H1 (cell line): ENCODE data around the gene JOSD2. TPM values are rescaled to one million over a fixed set of nuclear protein-coding genes. Genes with fewer than 3 reads are reported as not detected.

ENCODE experiments used
- CTCF ChIA-PET: fragments of 300-600 bp; sonication (Branson Sonifier 250); formaldehyde crosslinking; loops from one replicate; lab custom pipeline; 2021; ENCODE audit not compliant: partially characterized antibody; lab: Charles Lee
- POLR2A ChIA-PET: fragments of 300-600 bp; sonication (Branson Sonifier 250); formaldehyde crosslinking; loops from one replicate; lab custom pipeline; 2021; ENCODE audit warnings: inconsistent platforms; ENCODE audit not compliant: partially characterized antibody; lab: Charles Lee
- DNase-seq, 2 experiments: peaks; one replicate each; pipeline versions ENCODE4 v3.0.0 to v3.0.0-alpha.2; 2010 to 2022; ENCODE audit warnings: low spot score in 2 of 2, low read depth in 1 of 2, mixed read lengths in 1 of 2
- FAIRE-seq: peaks from 2 replicates; lab custom pipeline; 2011; peaks lifted over from hg19 to GRCh38; lab: Jason Lieb, UNC
- H2AFZ ChIP-seq: 2 replicates; pipeline ENCODE4 v1.8.1; 2012; ENCODE audit warnings: low read length, inconsistent platforms
- H2AK5ac ChIP-seq: 2 replicates; pipeline ENCODE4 v1.6.1; 2013; ENCODE audit warnings: low read depth, low read length
- H2BK120ac ChIP-seq: replicated peaks from 2 replicates; pipeline ENCODE3; 2013; ENCODE audit warnings: low read depth, low read length, inconsistent platforms
- H2BK12ac ChIP-seq: 2 replicates; pipeline ENCODE4 v1.6.1; 2013; ENCODE audit warnings: low read depth, low read length
- H2BK15ac ChIP-seq: 2 replicates; pipeline ENCODE4 v1.6.1; 2013; ENCODE audit warnings: low read length
- H2BK20ac ChIP-seq: 2 replicates; pipeline ENCODE4 v1.6.1; 2013; ENCODE audit warnings: low read length
- H2BK5ac ChIP-seq: 2 replicates; pipeline ENCODE4 v1.6.1; 2013; ENCODE audit warnings: low read depth, low read length
- H3K14ac ChIP-seq: 2 replicates; pipeline ENCODE4 v1.6.1; 2013; ENCODE audit warnings: inconsistent platforms; ENCODE audit not compliant: insufficient read length
- H3K18ac ChIP-seq: 2 replicates; pipeline ENCODE4 v1.6.1; 2013; ENCODE audit warnings: low read length; ENCODE audit errors: extremely low read depth
- H3K23ac ChIP-seq: 2 replicates; pipeline ENCODE4 v1.6.1; 2013; ENCODE audit warnings: inconsistent platforms; ENCODE audit not compliant: insufficient read length
- H3K23me2 ChIP-seq: 2 replicates; pipeline ENCODE4 v1.6.1; 2013; ENCODE audit warnings: low read depth, low read length
- H3K27ac ChIP-seq: 2 replicates; pipeline ENCODE4 v1.6.1; 2011; ENCODE audit warnings: low read depth, low read length, inconsistent platforms
- H3K27me3 ChIP-seq, 4 experiments: replicated peaks in 1 of 4; 1 replicate in 1 of 4; 2 replicates in 3 of 4; pipeline versions ENCODE4 v1.6.1 to v1.8.1; 2011 to 2013; ENCODE audit warnings: low read length in 3 of 4, mild to moderate bottlenecking in 3 of 4, inconsistent platforms in 2 of 4, mixed read lengths in 2 of 4, moderate library complexity in 1 of 4; ENCODE audit not compliant: control insufficient read depth in 3 of 4, insufficient read depth in 3 of 4; ENCODE audit errors: extremely low read depth in 1 of 4
- H3K36me3 ChIP-seq, 4 experiments: 2 replicates each; pipeline versions ENCODE4 v1.6.1 to v1.8.1; 2011 to 2013; ENCODE audit warnings: mild to moderate bottlenecking in 4 of 4, low read length in 3 of 4, moderate library complexity in 2 of 4, control low read depth in 1 of 4, inconsistent platforms in 1 of 4; ENCODE audit not compliant: insufficient read depth in 4 of 4, control insufficient read depth in 2 of 4
- H3K4ac ChIP-seq: replicated peaks from 2 replicates; pipeline ENCODE3; 2013; ENCODE audit warnings: low read length, low read depth, mixed read lengths, inconsistent platforms; ENCODE audit not compliant: insufficient read length
- H3K4me1 ChIP-seq, 4 experiments: replicated peaks in 1 of 4; 1 replicate in 1 of 4; 2 replicates in 3 of 4; pipeline versions ENCODE4 v1.6.1 to v1.8.1; 2011 to 2013; ENCODE audit warnings: low read length in 3 of 4, inconsistent platforms in 2 of 4, mixed read lengths in 1 of 4; ENCODE audit not compliant: insufficient read depth in 4 of 4, control insufficient read depth in 3 of 4
- H3K4me2 ChIP-seq, 2 experiments: 2 replicates each; pipeline versions ENCODE4 v1.6.1 to v1.8.1; 2011 to 2013; ENCODE audit warnings: low read depth in 2 of 2, low read length in 2 of 2, control low read depth in 1 of 2, inconsistent platforms in 1 of 2, mild to moderate bottlenecking in 1 of 2; ENCODE audit not compliant: insufficient read depth in 1 of 2
- H3K4me3 ChIP-seq, 4 experiments: fragments of 200-600, 300-600 bp in 1 of 4; sonication (generic), shearing (Covaris generic), sonication (Bioruptor Twin) in 1 of 4; 2 replicates each; pipeline versions ENCODE4 v1.5.1 to v1.8.1; 2011 to 2016; ENCODE audit warnings: low read length in 4 of 4, low read depth in 3 of 4, control low read depth in 2 of 4, inconsistent platforms in 2 of 4, mild to moderate bottlenecking in 2 of 4, mixed read lengths in 1 of 4, moderate library complexity in 1 of 4; ENCODE audit not compliant: insufficient read depth in 2 of 4; ENCODE audit errors: extremely low read depth in 1 of 4
- H3K56ac ChIP-seq: replicated peaks from 2 replicates; pipeline ENCODE3; 2013; ENCODE audit warnings: low read depth, mild to moderate bottlenecking, mixed read lengths, low read length, inconsistent platforms; ENCODE audit not compliant: insufficient read length
- H3K79me1 ChIP-seq: 2 replicates; pipeline ENCODE4 v1.6.1; 2013; ENCODE audit warnings: low read depth, low read length, control low read depth
- H3K79me2 ChIP-seq, 2 experiments: 2 replicates each; pipeline versions ENCODE4 v1.6.1 to v1.8.1; 2012 to 2013; ENCODE audit warnings: low read length in 2 of 2, mild to moderate bottlenecking in 2 of 2, inconsistent platforms in 1 of 2; ENCODE audit not compliant: insufficient read depth in 2 of 2, control insufficient read depth in 1 of 2
- H3K9ac ChIP-seq, 4 experiments: replicated peaks in 1 of 4; 1 replicate in 1 of 4; 2 replicates in 3 of 4; pipeline versions ENCODE4 v1.6.1 to v1.8.1; 2011 to 2013; ENCODE audit warnings: low read depth in 3 of 4, low read length in 3 of 4, control low read depth in 2 of 4, mild to moderate bottlenecking in 2 of 4, moderate library complexity in 2 of 4, inconsistent platforms in 1 of 4; ENCODE audit errors: extremely low read depth in 1 of 4
- H3K9me3 ChIP-seq, 2 experiments: 2 replicates each; pipeline versions ENCODE4 v1.6.1 to v1.8.1; 2012 to 2013; ENCODE audit warnings: mild to moderate bottlenecking in 2 of 2, moderate library complexity in 2 of 2, control low read depth in 1 of 2, inconsistent platforms in 1 of 2, low read depth in 1 of 2, low read length in 1 of 2, mixed read lengths in 1 of 2; ENCODE audit not compliant: insufficient read depth in 2 of 2
- H4K20me1 ChIP-seq, 2 experiments: replicated peaks in 1 of 2; 2 replicates each; pipeline versions ENCODE3 to v1.8.1; 2011 to 2013; ENCODE audit warnings: inconsistent platforms in 2 of 2, low read length in 2 of 2, mild to moderate bottlenecking in 1 of 2; ENCODE audit not compliant: insufficient read depth in 2 of 2, control insufficient read depth in 1 of 2
- H4K5ac ChIP-seq: 2 replicates; pipeline ENCODE4 v1.6.1; 2013; ENCODE audit warnings: low read length, low read depth, mixed read lengths, inconsistent platforms; ENCODE audit not compliant: insufficient read length
- H4K8ac ChIP-seq: 2 replicates; pipeline ENCODE4 v1.8.0; 2013; ENCODE audit warnings: mild to moderate bottlenecking, moderate library complexity, low read length, inconsistent platforms; ENCODE audit not compliant: insufficient read depth; ENCODE audit errors: extremely low read depth
- H4K91ac ChIP-seq: replicated peaks from 2 replicates; pipeline ENCODE3; 2013; ENCODE audit warnings: low read length, mixed read lengths, inconsistent platforms; ENCODE audit not compliant: insufficient read length
- BCL11A ChIP-seq, 2 experiments: IDR thresholded peaks; one replicate each; pipeline ENCODE4 v1.6.1; 2011; ENCODE audit warnings: low read depth in 2 of 2, low read length in 2 of 2, mild to moderate bottlenecking in 2 of 2
- CEBPB ChIP-seq: IDR thresholded peaks from 2 replicates; pipeline ENCODE4 v1.6.1; 2012; ENCODE audit warnings: low read depth, low read length
- GTF2F1 ChIP-seq: IDR thresholded peaks from 2 replicates; pipeline ENCODE4 v1.6.1; 2012; ENCODE audit warnings: low read depth, low read length, improper control_type of control experiment, borderline replicate concordance
- HDAC2 ChIP-seq, 2 experiments: fragments of 300-600 bp in 1 of 2; sonication (generic) in 1 of 2; IDR thresholded peaks; 2 replicates each; pipeline ENCODE4 v1.6.1; 2011 to 2012; ENCODE audit warnings: low read depth in 2 of 2, low read length in 2 of 2, mild to moderate bottlenecking in 2 of 2, moderate library complexity in 2 of 2, borderline replicate concordance in 1 of 2, inconsistent platforms in 1 of 2
- JUND ChIP-seq: IDR thresholded peaks from 2 replicates; pipeline ENCODE4 v1.6.1; 2011; ENCODE audit warnings: mild to moderate bottlenecking, improper control_type of control experiment, low read length
- RBBP5 ChIP-seq: IDR thresholded peaks from 2 replicates; pipeline ENCODE4 v1.7.1; 2012; ENCODE audit warnings: low read depth, mild to moderate bottlenecking, inconsistent platforms, low read length, moderate library complexity, borderline replicate concordance
- TCF12 ChIP-seq: IDR thresholded peaks from 2 replicates; pipeline ENCODE4 v1.6.1; 2011; ENCODE audit warnings: low read depth, mild to moderate bottlenecking, low read length
- WGBS, 2 experiments: shearing (Covaris generic) in 1 of 2; methylation state at CpG; one replicate each; pipeline versions ENCODE4 v1.1.6 to v1.1.7; 2013 to 2015; ENCODE audit warnings: low lambda C conversion rate in 2 of 2, mixed read lengths in 2 of 2, inconsistent platforms in 1 of 2, low coverage in 1 of 2, missing lambda C conversion rate in 1 of 2; ENCODE audit not compliant: insufficient replicate concordance in 2 of 2, insufficient coverage in 1 of 2, insufficient read length in 1 of 2; ENCODE audit errors: extremely low coverage in 1 of 2, missing lambda C conversion rate in 1 of 2; 5-methylcytosine and 5-hydroxymethylcytosine counted together
- polyA plus RNA-seq, 7 experiments: library from polyadenylated mRNA; depleted of rRNA in 3 of 7; stranded (reverse) in 5 of 7; unstranded in 2 of 7; fragments of >200 nt in 5 of 7; fragments of 200-250 nt in 2 of 7; gene quantifications; 1 replicate in 5 of 7; 2 replicates in 1 of 7; 4 replicates in 1 of 7; pipeline versions ENCODE4 v1.2.1 to v1.2.3, GENCODE V29; 2011 to 2013; ENCODE audit warnings: missing spikeins in 2 of 7, mixed read lengths in 2 of 7
- total RNA-seq: library from RNA; stranded (reverse); fragmentation: NEBNext Ultra II Directional; extraction: Animal tissue kit (Norgen Biotek cat#: 25700); gene quantifications from 2 replicates; pipeline ENCODE4 v1.2.1, GENCODE V29; 2021
- TF ChIP-seq, protein P1 (sequence below): IDR thresholded peaks from 2 replicates; pipeline ENCODE4 v1.6.1; 2012; ENCODE audit warnings: inconsistent platforms
- TF ChIP-seq, protein P2 (sequence below): IDR thresholded peaks from 2 replicates; pipeline ENCODE4 v1.6.1; 2012; ENCODE audit warnings: inconsistent platforms

JOSD2 gene
- total and polyA plus RNA-seq, 2 of the 8 experiments (the other 6 are each of a cell fraction or from before 2014, with no cell fraction given), result 1.9 to 6.6 TPM

DNA sequence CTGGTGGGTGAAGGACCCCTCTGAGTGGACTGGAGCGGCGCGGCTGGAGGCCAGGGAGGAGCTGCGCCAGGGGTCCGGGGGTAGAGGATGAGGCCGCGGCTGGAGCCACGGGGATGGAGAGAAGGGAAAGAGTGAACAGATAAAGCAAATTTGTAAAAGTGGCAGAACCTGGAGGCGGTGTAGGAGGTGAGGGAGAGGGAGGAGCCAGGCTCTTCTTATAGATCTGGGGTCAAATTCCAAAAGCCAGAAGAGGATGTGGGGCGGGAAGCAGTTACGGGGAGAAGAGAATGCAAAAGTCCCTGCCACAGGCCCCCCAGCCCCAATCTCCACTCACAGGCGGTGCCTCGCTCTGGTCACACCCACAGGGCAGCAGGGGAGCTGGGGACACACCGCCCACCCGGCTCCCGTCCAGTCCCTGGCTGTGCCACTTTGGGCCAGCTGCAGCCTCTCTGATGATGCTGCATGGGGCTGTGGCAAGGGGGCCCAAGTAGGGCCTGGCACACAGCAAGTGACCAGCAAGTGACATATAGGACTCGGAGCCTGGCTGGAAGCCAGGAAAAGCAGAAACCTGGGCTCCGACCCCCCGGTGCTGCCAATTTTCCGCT, 46.1 kb upstream of the JOSD2 start:
- Histone ChIP-seq H3K56ac (no peak overlapping the region), H3K27ac (no peak overlapping the region), H3K9me3 (no peaks in the 10 kb centered on the region), H3K79me2 (no peaks in the 10 kb centered on the region; a peak in 1 of 4 replicates), H3K4me2 (peak overlapping the region; percentile 42 to 88), H3K27me3 (peaks cover 0 to 26% (median 17%) of the 10 kb centered on the region in 4 experiments; a peak in 6 of 7 replicates), H4K5ac (no peak overlapping the region), H2BK12ac (no peak overlapping the region), H3K23ac (no peak overlapping the region), H3K14ac (no peak overlapping the region), H2AK5ac (no peak overlapping the region), H3K23me2 (peaks cover 15% of the 10 kb centered on the region), H2BK20ac (0 out of 2 replicates have a peak overlapping the region, but pooled peaks have one; percentile 72), H2BK15ac (no peak overlapping the region; the same call in 1 of the 2 replicates), H3K9ac (no peak overlapping the region), H3K36me3 (no peaks in the 10 kb centered on the region), H3K79me1 (0 out of 2 replicates have a peak, but pooled peaks cover under 1% of the 10 kb centered on the region), H3K4me1 (peaks cover 0 to 16% (median 5%) of the 10 kb centered on the region in 4 experiments; a peak in 5 of 7 replicates), H2BK5ac (no peak overlapping the region), H2AFZ (no peak overlapping the region), H4K8ac (no peak overlapping the region; the same call in 1 of the 2 replicates), H3K4me3 (peak overlapping the region; percentile 21 to 72 (median 48)), H3K4ac (no peak overlapping the region), H3K18ac (no peak overlapping the region; the same call in none of the 2 replicates), H4K20me1 (peaks cover 3 to 19% of the 10 kb centered on the region in 2 experiments), H4K91ac (peak overlapping the region; percentile 77), H2BK120ac (no peak overlapping the region)
- peak in 1 of 2 experiments; percentile 49 for DNase-seq
- FAIRE-seq, result no peak
- 27% methylated on average over 12 of the region's 20 CpGs; no CpG with 5 or more reads in 1 of the 2 experiments for WGBS, 2 experiments
- POLR2A ChIA-PET, result interaction anchor here (0.7 to 4.1 kb wide), 6 partner anchors 10 to 74 kb away, joined by 3 to 15 read pairs (median 5); no protein-coding TSS in a partner anchor
- CTCF ChIA-PET, result interaction anchor here (0.5 to 10.6 kb wide), 43 partner anchors 9 to 1185 kb away, joined by 3 to 269 read pairs (median 5); partner anchors contain the start of genes ACP4, C19orf81, CLEC11A and JOSD2
- no peak for TF ChIP-seq RBBP5
- TF ChIP-seq GTF2F1, result no peak
- TF ChIP-seq CEBPB, result no peak
- TF ChIP-seq, protein P1, sequence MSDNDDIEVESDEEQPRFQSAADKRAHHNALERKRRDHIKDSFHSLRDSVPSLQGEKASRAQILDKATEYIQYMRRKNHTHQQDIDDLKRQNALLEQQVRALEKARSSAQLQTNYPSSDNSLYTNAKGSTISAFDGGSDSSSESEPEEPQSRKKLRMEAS, result no peak
- no peak for TF ChIP-seq TCF12
- TF ChIP-seq BCL11A (IDR thresholded peaks at IDR 0.05; ENCODE audit: low read depth in 2 of 2, low read length in 2 of 2), result no peak
- no peak for TF ChIP-seq HDAC2 (IDR thresholded peaks at IDR 0.05; ENCODE audit: borderline replicate concordance in 1 of 2, low read depth in 2 of 2, low read length in 2 of 2)
- TF ChIP-seq, protein P2, sequence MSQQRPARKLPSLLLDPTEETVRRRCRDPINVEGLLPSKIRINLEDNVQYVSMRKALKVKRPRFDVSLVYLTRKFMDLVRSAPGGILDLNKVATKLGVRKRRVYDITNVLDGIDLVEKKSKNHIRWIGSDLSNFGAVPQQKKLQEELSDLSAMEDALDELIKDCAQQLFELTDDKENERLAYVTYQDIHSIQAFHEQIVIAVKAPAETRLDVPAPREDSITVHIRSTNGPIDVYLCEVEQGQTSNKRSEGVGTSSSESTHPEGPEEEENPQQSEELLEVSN, result no peak
- TF ChIP-seq JUND, result no peak
